Endodermal cell (in vitro differentiated cells): ENCODE data around the gene TMTC2. TPM values are rescaled to one million over a fixed set of nuclear protein-coding genes. Genes with fewer than 3 reads are reported as not detected.
A peak's percentile ranks its signal among the peaks of the same experiment; 100 is the strongest.

Experiments
- DNase-seq: peaks from one replicate; pipeline ENCODE4 v3.0.0-alpha.2; 2017
- H3K27ac ChIP-seq: 2 replicates; pipeline ENCODE4 v1.5.1; 2013; ENCODE audit warnings: mild to moderate bottlenecking, low read depth, low read length, moderate library complexity
- H3K27me3 ChIP-seq: 2 replicates; pipeline ENCODE4 v1.6.1; 2013; ENCODE audit warnings: mild to moderate bottlenecking, low read length, moderate library complexity; ENCODE audit not compliant: insufficient read depth, control insufficient read depth, poor library complexity, severe bottlenecking
- H3K36me3 ChIP-seq: 2 replicates; pipeline ENCODE4 v1.7.0; 2013; ENCODE audit warnings: mild to moderate bottlenecking, low read length, moderate library complexity; ENCODE audit not compliant: control insufficient read depth, insufficient read depth
- H3K4me1 ChIP-seq: one replicate; pipeline ENCODE4 v1.7.0; 2013; ENCODE audit warnings: low read length; ENCODE audit not compliant: control insufficient read depth, insufficient read depth
- H3K4me3 ChIP-seq: 2 replicates; pipeline ENCODE4 v1.5.1; 2013; ENCODE audit warnings: mild to moderate bottlenecking, low read length, moderate library complexity
- H3K9ac ChIP-seq: 2 replicates; pipeline ENCODE4 v1.6.1; 2013; ENCODE audit warnings: mild to moderate bottlenecking, low read length, moderate library complexity; ENCODE audit not compliant: poor library complexity, severe bottlenecking; ENCODE audit errors: extremely low read depth
- H3K9me3 ChIP-seq: 2 replicates; pipeline ENCODE4 v1.6.1; 2013; ENCODE audit warnings: mild to moderate bottlenecking, low read length, moderate library complexity; ENCODE audit not compliant: control insufficient read depth
- H3K27ac Mint-ChIP-seq: 2 replicates; pipeline ENCODE4 v1.8.0; 2020; ENCODE audit warnings: mixed read lengths
- H3K27me3 Mint-ChIP-seq: 2 replicates; pipeline ENCODE4 v1.8.0; 2021; ENCODE audit warnings: mild to moderate bottlenecking, mixed read lengths; ENCODE audit not compliant: insufficient read depth
- H3K36me3 Mint-ChIP-seq: 2 replicates; pipeline ENCODE4 v1.8.0; 2020; ENCODE audit warnings: low read depth, mixed read lengths
- H3K4me1 Mint-ChIP-seq: 2 replicates; pipeline ENCODE4 v1.8.0; 2020; ENCODE audit warnings: mixed read lengths
- H3K4me3 Mint-ChIP-seq: 2 replicates; pipeline ENCODE4 v1.8.0; 2020; ENCODE audit warnings: mild to moderate bottlenecking, moderate library complexity, mixed read lengths
- H3K9me3 Mint-ChIP-seq: 2 replicates; pipeline ENCODE4 v1.8.0; 2020; ENCODE audit warnings: mild to moderate bottlenecking, mixed read lengths
- WGBS, 2 experiments: methylation state at CpG; one replicate each; pipeline versions ENCODE4 v1.1.5 to v1.1.7; 2013; ENCODE audit warnings: missing lambda C conversion rate in 2 of 2, mixed read lengths in 1 of 2; ENCODE audit not compliant: insufficient coverage in 1 of 2, insufficient read length in 1 of 2; 5-methylcytosine and 5-hydroxymethylcytosine counted together
- total RNA-seq, 2 donors: library from RNA; stranded (reverse); fragmentation: NEBNext Ultra II Directional in 1 of 2; extraction: Animal tissue kit (Norgen Biotek cat#: 25700) in 1 of 2; gene quantifications; 2 replicates in 1 of 2; 3 replicates in 1 of 2; pipeline ENCODE4 v1.2.1, GENCODE V29; 2021
- TF ChIP-seq, protein P1 (sequence below): fragments of 200-600 bp; sonication (generic); conservative IDR thresholded peaks from 2 replicates; pipeline ENCODE4 v1.5.0; 2021; ENCODE audit warnings: antibody characterized with exemption, mild to moderate bottlenecking

TMTC2 gene
- total RNA-seq, 2 donors from 2014 or later = 7.2 to 10.8 TPM

GRCh38 chr12:82872088-82872487, 185.4 kb downstream of the TMTC2 start:
- DNase-seq = peak; percentile 48
- TF ChIP-seq, protein P1, sequence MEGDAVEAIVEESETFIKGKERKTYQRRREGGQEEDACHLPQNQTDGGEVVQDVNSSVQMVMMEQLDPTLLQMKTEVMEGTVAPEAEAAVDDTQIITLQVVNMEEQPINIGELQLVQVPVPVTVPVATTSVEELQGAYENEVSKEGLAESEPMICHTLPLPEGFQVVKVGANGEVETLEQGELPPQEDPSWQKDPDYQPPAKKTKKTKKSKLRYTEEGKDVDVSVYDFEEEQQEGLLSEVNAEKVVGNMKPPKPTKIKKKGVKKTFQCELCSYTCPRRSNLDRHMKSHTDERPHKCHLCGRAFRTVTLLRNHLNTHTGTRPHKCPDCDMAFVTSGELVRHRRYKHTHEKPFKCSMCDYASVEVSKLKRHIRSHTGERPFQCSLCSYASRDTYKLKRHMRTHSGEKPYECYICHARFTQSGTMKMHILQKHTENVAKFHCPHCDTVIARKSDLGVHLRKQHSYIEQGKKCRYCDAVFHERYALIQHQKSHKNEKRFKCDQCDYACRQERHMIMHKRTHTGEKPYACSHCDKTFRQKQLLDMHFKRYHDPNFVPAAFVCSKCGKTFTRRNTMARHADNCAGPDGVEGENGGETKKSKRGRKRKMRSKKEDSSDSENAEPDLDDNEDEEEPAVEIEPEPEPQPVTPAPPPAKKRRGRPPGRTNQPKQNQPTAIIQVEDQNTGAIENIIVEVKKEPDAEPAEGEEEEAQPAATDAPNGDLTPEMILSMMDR = no peak
- Histone ChIP-seq H3K27ac (no peak overlapping the region), H3K4me3 (no peak overlapping the region), H3K9me3 (no peaks in the 10 kb centered on the region), H3K36me3 (no peaks in the 10 kb centered on the region), H3K27me3 (no peaks in the 10 kb centered on the region), H3K9ac (no peak overlapping the region), H3K4me1 (peaks cover 4% of the 10 kb centered on the region)
- H3K27me3 Mint-ChIP-seq = no peaks in the 10 kb centered on the region
- 89 to 94% methylated on average over 2 of the region's 2 CpGs for WGBS, 2 experiments
- no peaks in the 10 kb centered on the region for H3K9me3 Mint-ChIP-seq
- H3K4me1 Mint-ChIP-seq = peaks cover 31% of the 10 kb centered on the region
- H3K4me3 Mint-ChIP-seq = no peak overlapping the region
- H3K36me3 Mint-ChIP-seq = peaks cover 2% of the 10 kb centered on the region
- no peak overlapping the region for H3K27ac Mint-ChIP-seq

DNA sequence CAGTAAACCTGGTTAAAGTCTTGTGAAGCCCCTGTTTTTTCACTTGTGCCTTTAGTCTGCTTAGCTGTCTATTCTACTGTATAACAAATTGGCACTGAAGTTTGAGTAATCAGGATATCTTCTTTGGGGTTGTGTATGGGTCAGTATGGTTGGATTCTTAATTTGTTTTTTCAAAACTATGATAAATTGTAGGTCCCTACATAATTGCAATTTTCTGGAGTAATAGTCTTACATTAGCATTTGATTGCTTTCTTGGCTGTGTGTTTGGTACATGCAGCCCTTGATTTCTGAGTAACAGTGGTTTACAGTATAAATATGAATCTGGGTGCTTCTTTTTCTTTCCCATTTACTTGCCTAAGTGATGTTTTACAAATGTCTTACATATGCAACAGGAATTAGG, 186.6 kb downstream of the TMTC2 start:
- peaks cover 38% of the 10 kb centered on the region for H3K4me1 Mint-ChIP-seq

DNA sequence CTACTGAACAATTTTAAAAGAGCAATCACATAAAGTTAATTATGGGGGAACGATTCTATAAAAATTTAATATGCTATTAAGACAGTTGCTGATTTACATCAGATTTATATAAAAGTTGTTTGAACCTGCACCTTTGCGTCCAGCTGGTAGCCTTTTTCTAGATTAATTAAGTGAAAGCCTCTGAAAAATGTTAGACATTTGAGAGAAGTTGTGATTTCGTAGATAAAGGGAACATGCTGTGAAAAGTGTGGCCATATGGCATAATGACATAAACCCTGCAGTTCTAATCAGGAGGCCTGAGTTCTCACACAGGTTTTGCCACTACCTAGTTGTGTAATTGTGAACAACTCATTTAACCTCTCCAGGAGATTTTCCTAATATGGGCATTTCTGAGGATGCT, 187.2 kb downstream of the TMTC2 start:
- Histone ChIP-seq H3K9ac (no peak overlapping the region), H3K27me3 (no peaks in the 10 kb centered on the region), H3K27ac (no peak overlapping the region), H3K36me3 (no peaks in the 10 kb centered on the region), H3K4me3 (no peak overlapping the region), H3K9me3 (no peaks in the 10 kb centered on the region), H3K4me1 (peaks cover 4% of the 10 kb centered on the region)
- Mint-ChIP-seq H3K27me3 (no peaks in the 10 kb centered on the region), H3K9me3 (no peaks in the 10 kb centered on the region), H3K27ac (no peak overlapping the region), H3K4me3 (no peak overlapping the region), H3K36me3 (peaks cover 2% of the 10 kb centered on the region), H3K4me1 (peaks cover 39% of the 10 kb centered on the region)
- TF ChIP-seq, protein P1 = no peak
- WGBS, 2 experiments = 83% methylated on average over 2 to 3 of the region's 3 CpGs
- DNase-seq = no peak

More for the DNA sequence above, 186.6 kb downstream of the TMTC2 start:
- Mint-ChIP-seq H3K4me3 (no peak overlapping the region), H3K27me3 (no peaks in the 10 kb centered on the region), H3K36me3 (peaks cover 2% of the 10 kb centered on the region), H3K9me3 (no peaks in the 10 kb centered on the region), H3K27ac (no peak overlapping the region)
- Histone ChIP-seq H3K9ac (no peak overlapping the region), H3K4me3 (no peak overlapping the region), H3K36me3 (no peaks in the 10 kb centered on the region), H3K27me3 (no peaks in the 10 kb centered on the region), H3K27ac (no peak overlapping the region), H3K4me1 (peaks cover 4% of the 10 kb centered on the region), H3K9me3 (no peaks in the 10 kb centered on the region)
- no peak for DNase-seq
- TF ChIP-seq, protein P1 = no peak
